GM19240 (cell line): ENCODE measurements around the gene GCN1.
"Not testable (repeated sequence)": the region's sequence is repeated elsewhere in the genome, so short reads cannot be mapped to it uniquely, and the experiment has no call there.

ENCODE experiments used
- DNase-seq: peaks from one replicate; pipeline ENCODE4 v3.0.0; 2011; ENCODE audit warnings: low spot score; ENCODE audit not compliant: insufficient read length

The GCN1 gene, protein sequence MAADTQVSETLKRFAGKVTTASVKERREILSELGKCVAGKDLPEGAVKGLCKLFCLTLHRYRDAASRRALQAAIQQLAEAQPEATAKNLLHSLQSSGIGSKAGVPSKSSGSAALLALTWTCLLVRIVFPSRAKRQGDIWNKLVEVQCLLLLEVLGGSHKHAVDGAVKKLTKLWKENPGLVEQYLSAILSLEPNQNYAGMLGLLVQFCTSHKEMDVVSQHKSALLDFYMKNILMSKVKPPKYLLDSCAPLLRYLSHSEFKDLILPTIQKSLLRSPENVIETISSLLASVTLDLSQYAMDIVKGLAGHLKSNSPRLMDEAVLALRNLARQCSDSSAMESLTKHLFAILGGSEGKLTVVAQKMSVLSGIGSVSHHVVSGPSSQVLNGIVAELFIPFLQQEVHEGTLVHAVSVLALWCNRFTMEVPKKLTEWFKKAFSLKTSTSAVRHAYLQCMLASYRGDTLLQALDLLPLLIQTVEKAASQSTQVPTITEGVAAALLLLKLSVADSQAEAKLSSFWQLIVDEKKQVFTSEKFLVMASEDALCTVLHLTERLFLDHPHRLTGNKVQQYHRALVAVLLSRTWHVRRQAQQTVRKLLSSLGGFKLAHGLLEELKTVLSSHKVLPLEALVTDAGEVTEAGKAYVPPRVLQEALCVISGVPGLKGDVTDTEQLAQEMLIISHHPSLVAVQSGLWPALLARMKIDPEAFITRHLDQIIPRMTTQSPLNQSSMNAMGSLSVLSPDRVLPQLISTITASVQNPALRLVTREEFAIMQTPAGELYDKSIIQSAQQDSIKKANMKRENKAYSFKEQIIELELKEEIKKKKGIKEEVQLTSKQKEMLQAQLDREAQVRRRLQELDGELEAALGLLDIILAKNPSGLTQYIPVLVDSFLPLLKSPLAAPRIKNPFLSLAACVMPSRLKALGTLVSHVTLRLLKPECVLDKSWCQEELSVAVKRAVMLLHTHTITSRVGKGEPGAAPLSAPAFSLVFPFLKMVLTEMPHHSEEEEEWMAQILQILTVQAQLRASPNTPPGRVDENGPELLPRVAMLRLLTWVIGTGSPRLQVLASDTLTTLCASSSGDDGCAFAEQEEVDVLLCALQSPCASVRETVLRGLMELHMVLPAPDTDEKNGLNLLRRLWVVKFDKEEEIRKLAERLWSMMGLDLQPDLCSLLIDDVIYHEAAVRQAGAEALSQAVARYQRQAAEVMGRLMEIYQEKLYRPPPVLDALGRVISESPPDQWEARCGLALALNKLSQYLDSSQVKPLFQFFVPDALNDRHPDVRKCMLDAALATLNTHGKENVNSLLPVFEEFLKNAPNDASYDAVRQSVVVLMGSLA (N-terminal part only)

DNA sequence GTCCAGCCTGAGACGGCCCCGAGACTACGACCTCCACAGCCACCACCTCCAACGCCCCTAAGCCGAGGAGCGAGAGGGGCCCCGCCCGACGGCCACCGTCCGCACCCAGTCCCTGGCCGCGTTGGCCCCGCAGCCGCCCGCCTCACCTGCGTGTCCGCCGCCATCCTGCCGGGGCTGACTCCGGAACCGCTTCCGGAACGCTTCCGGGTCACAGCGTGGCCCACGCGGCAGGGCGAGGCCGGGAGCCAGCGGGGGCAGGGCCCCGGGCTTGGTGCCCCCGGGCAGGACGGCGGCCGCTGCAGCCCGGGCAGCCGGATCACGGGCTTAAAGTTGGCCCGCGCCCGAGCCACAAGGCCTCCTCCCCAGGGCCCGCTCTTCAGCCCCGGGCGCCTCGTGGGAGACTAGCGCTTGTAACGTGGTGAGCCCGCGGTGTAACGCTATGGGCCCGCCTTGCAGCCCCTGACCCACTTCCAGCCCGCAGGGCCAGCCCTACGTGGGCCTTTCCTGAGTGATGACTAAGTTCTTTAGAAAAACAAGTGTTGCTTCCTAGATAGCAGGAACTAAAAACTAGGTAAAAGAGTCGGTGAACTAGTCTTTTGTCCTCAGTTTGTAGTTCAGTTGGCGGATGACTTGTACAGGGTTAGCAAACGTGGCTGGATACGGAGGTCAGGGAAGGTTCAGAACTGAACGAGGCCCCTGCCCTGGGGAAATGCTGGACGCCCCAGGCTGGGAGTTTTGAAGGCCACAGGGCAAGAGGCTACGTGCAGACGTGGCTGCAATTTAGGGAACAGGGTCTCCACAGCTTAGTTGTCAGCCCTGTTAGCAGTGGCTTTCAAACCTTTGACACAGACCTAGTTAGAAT lies at the start of gene GCN1:
GCN1 (minus strand) TSS at position 182 of the 862 bp plus-strand sequence; CDS start at position 164, 18 bp downstream.
- peak; percentile 58 for DNase-seq

DNA sequence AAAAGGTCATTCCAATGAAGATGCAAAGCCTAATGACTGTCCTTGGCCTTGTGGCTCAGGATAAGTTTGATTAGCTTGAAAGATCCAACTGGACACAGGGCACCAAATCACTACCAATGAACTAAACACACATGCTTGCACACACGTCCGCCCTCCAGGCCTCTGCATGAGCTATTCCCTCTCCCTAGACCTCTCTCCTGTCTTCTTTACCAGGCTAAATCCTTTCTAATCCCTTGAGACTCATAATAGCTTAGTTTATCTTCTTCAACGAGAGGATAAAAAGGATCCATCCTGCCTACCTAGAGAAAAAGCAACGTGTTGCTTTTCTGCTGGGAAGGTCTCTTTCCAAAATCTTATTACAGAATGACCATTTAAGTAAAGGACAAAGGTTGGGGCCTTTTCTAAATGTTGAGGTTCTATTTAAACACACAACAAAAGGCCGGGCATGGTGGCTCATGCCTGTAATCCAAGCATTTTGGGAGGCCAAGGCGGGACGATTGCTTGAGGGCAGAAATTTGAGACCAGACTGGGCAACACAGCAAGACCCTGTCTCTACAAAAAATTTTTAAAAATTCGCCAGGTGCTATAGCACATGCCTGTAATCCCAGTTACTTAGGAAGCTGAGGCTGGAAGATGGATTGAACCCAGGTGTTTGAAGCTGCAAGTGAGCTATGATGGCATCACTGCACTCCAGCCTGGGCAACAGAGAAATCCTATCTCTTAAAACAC lies 48.6 kb upstream of the GCN1 start:
- no peak for DNase-seq

DNA sequence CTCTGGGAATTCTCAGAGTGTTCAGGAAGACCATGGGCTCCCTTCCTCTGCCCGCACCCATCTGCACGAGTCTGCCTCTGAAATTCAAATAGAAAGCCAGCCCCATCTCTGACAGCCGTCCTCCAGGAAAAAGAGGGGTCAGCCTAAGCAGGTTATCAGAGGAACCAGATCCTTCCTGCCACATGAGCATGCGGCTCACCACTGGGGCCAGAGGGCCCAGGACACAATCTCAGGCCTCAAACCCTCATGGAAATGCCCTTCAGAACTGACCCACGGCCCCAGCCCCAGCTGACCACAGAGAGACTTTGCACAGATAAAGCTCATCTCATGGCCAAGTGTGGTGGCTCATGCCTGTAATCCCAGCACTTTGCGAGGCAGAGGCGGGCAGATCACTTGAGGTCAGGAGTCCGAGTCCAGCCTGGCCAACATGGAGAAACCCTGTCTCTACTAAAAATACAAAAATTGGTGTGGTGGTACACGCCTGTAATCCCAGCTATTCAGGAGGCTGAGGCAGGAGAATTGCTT lies 47.8 kb upstream of the GCN1 start:
- DNase-seq, result no peak

DNA sequence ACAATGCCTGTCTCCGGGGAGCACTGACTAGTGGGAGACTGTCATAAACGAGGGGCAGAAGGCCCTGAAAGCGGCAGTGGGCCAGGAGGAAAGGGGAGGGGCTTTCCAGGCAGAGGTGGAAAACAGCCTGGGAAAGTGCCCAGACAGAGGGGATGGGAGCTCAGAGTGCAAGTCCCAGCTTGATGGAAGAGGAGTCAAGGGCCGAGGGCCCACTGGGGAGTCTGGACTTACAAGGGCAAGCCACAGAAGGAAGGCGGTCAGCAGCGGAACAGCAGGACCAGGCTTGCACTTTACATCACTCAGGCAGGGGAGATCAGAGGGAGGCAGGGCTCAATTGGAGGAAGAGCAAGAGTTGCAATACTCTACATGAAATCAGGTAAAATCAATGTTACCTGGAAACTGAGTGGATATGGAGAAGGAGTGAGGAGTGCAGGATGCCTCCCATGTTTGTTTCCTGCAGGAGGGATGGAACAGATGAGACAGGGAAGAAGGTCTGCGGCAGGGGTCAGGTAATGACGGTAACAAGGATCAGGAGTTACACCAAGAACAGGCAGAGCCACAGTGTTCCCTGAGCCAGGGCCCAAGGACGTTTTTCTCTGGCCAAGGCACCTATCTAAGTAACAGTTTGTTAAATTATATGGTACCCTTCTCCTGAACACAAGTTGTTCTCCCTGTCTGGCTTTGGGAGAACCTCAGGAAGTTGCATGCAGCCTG lies 47.2 kb upstream of the GCN1 start:
- no peak for DNase-seq

DNA sequence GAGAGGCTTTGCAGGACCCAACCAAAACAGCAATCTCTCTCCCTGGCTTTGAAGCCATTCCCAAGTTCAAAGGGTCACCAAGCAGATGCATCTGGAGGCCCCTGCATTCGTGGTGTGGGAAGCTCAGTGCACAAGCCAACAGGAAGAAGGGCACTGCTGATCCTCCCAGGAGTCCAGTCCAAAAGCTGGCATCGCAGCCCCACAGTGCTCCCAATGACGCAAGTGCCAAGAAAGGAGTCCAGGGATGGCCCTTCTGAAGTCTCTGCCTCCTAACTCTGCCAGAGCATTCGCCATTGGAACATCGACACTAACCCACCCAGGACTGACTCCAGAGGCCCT lies 45.9 kb upstream of the GCN1 start:
- DNase-seq, result no peak

DNA sequence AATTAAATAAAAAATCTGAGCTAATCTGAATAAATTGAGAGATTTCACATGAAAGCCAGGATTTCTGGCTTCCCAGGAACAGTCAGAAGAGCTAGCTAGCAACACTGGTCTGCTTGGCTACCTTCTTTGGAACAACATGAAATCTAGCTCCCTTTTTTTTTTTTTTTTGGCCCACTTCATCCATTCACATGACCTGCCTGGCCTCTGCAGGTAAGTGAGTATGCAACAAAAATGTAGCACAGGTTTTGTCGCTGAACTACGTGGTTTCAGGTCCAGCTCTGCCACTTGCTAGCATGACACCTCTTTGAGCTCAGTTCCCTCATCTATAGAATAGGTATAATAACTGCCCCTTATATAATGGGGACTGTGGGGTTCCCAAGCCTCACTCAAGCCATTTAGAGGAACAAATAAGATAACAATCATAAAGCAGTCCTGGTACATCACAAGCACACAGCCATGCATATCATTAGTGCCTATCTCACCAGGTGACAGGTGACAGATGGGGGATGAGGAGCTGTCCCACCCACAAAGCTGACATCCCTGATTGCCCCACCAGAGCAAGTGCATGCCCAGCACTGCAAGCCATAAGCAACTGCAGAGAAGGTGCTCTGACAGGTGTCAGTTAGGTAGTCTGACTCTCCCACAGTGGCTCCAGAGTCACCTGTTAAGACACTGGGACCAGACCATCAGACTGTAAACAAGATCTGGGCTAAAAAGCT lies 45.4 kb upstream of the GCN1 start:
- no peak for DNase-seq

DNA sequence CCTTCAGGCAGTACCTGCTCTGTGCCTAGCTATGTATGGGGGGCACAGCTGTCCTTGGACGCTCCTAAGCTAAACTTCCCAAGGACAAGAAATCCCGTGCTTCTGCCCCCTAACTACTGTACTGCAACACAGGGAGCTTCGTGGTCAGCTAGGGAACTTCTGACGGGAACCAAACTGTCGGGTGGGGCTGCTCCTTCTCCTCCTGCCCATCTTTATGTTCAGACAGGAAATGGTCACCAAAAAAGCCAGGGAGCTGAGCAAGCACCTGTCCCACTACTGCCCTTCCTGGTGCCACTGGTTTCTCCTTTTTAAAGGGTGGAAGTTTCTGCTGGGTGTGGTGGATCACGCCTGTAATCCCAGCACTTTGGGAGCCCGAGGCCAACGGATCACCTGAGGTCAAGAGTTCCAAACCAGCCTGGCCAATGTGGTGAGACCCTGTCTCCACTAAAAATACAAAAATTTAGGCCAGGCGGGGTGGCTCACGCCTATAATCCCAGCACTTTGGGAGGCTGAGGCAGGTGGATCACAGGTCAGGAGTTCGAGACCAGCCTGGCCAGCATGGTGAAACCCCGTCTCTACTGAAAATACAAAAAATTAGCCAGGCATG lies 44.4 kb upstream of the GCN1 start:
- DNase-seq, result no peak

DNA sequence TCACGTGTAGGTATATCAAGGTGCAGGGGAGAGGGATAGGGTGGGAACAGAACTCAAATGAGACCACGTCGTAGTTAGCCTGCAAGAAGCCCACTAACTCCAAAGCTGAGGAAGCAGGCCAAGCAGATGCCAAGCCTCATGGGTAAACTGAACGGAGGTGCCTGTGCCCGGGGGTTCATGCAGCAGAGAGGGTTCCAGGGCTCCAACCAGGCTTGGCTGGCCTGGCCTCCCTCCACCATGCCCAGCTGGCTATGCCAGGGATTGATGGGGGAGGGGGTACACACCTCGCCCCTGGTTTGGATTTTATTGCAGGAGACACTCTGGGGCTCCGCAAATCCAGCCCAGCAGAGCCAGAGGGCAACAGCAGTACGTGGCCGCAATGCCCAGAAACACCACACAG lies 43.7 kb upstream of the GCN1 start:
- DNase-seq, result no peak

DNA sequence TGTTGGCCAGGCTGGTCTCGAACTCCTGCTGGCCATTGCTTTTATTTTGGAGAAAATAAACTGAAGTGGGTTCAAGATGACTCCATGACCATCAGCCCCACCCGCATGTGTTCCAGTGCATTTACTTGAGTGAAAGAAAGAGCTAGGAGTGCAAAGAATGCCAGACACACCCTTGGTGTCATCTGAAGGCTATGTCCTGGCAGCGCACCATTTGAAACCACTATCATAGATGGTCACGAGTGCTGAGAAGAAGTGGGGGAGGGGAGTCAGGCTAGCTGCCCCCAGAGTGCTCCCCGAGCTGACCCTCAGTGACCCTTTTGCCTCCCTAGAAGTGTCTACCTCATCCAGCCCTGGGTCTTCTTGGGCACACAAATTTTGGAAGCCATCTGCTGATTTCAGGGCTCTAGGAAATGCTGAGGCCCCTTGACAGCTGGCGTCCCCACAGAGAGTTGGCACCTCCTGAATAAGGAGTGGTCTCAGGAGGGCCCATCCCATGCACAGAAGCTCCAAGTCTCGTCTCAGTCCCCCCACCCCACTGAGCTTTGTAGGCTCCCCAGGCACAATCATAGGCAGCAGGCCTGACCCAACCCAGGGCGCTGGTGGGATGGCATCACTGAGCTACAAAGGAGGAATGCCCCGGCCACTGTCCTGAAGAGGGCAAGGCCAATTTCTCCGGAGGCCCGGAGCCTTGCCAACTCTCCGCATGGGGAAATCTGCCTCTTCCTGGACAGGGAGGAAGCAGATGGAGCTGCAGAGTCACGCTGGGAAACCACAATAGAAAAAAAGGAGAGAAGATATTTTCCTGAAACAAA lies 43.1 kb upstream of the GCN1 start:
- no peak for DNase-seq

DNA sequence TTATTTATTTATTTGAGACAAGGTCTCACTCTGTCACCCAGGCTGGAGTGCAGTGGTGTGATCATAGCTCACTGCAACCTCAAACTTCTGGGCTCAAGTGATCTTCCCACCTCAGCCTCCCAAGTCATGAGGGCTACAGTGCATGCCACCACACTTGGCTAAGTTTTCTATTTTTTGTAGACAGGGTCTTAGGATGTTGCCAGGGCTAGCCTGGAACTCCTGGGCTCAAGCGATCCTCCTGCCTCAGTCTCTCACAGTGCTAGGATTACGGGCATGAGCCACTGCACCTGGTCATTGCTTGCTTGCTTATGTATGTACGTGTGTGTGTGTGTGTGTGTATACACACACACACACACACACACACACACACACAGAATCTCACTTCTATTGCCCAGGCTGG lies 42.3 kb upstream of the GCN1 start:
- DNase-seq, result not testable (repeated sequence)

DNA sequence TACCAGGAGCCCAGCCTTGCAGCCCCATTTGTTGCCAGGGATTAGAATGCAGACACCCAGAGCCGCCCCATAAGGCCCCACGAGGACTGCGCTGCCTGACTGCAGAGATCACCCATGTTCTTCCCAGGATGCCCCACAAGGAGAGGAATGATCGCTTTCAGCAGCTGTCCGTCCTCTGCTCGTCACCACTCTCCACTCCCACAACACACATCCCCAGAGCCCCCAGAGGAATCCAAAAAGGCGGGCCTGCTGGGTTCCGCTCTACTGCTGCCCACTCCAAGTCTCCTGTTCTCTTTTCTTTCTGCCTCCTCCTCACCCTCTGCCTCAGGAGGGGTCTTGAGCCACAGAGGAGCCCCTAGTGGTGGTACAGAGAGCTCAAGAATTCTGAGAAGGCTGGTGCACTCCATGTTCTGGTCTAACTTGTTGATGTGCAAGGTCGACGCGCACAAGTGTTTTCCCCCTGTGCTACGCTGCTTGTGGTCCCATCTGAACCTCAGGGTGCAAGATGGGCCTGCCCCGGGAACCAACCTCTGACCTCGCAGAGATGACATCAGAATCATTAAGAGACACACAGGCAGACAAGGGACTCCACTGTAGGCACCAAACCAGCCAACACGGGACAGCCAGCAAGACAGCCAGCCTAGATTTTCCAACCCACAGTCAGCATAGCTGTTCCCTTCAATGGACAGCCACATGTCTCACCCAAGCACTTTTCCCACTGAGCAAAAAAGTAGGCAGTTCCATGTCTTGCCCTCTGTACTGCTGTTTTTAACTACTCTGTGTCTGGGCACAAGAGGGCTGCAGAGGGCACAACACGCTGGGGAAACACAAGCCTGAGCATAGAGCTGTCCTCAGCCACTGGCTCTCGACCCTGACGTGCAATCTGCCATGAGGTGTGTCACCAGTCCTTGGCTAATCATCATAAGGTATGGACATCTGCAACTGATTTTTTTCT lies 41.1 kb upstream of the GCN1 start:
- DNase-seq, result no peak

DNA sequence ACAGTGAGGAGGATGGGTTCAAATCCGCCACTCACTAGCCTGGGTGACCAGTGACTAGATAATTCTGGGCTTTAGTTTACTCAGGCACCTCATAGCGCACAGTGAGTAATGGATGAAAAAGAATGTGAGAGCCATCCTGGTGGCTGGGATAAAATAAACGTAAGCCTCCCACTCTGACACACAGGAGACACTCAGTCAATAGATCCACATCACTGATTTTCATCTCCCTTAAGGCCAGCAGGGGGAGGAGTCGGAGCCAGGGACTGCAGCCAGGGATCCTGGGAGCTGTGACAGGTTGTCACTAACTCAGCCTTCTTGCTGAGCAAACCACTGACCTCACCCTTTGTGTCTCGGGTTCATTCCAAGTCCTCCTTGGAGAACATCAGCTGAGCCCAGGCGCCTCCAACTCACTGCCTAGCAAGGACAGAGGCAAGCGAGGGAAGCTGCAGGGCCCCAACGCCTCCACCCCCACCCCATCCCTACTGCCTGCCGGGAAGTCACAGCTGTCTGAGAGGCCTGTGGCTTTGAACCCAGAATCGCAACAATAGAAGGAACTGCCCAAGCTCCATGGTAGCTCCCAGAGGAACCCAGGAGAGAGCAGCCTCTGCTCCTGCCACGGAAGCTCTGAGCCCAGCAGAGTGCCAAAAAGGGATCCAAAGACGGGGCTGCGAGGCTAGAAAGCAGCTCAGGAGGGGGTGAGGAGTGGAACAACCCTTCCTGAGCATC lies 40.3 kb upstream of the GCN1 start:
- DNase-seq, result no peak

DNA sequence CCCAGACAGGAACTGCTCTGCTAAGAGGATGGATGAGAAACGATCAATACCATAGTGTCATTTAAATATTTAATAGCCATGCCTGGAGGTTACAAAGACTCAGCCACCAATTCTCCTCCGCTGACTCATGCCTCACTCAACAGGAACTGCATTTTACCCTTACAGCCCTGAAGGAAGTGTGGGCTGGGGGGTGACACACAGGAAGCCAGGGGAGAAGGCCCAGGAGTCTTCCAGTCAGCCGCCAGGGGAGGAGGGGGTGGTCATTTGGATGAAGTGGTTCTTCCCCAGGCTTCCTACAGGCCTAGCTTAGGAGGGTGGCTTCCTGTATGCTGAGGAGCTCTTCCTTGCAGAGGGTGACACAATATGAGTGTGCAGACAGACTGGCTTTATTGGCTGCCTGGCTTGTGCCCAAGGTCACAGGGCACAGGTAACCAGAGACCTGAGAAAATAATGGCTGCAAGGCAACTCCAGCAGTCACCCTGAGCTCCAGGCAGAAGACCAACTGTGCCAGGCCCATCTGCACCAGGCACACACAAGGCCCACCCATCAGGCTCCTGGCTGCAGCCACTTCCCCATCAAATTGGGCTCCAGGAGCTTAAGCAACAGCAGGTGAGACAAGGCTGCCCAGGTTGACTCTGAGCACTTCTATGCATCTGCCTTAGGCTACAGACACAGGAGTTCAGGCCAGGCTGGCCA lies 36.9 kb upstream of the GCN1 start:
- no peak for DNase-seq

DNA sequence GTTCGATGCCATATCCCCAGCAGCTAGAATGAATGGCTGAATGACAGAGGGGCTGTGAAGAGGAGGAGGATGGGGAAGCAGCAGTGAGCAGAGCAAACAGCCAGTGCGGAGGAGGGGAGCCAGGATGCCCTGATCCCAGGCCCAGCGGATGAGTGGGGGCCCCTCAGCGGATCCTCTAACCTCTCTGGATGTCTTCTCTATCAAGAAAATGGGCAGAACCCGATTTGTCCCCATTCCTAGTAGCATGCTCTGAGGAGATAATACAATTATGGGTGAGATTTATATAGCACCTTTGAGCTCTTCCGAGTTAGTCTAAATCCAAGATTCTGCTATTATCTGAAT lies 36.4 kb upstream of the GCN1 start:
- DNase-seq, result no peak
